ENCODE results near the gene DZIP1L.
"Not testable (repeated sequence)": the region's sequence is repeated elsewhere in the genome, so short reads cannot be mapped to it uniquely, and the experiment has no call there.

The DZIP1L gene

DNA sequence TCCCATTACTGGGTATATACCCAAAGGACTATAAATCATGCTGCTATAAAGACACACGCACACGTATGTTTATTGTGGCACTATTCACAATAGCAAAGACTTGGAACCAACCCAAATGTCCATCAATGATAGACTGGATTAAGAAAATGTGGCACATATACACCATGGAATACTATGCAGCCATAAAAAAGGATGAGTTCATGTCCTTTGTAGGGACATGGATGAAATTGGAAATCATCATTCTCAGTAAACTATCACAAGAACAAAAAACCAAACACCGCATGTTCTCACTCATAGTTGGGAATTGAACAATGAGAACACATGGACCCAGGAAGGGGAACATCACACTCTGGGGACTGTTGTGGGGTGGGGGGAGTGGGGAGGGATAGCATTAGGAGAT is 29.7 kb downstream of the DZIP1L start:
- not testable (repeated sequence) for H3K27ac ChIP-seq (ENCODE audit: low read depth, low read length); H2AFZ ChIP-seq (ENCODE audit: low read length, unreplicated experiment); H3K79me2 ChIP-seq (ENCODE audit: control insufficient read depth, insufficient read depth, low read length, unreplicated experiment); H3K27me3 ChIP-seq (ENCODE audit: insufficient read depth, low read length); H3K4me3 ChIP-seq (ENCODE audit: low read depth, low read length)
- peaks cover 29% of the 10 kb centered on the region for H3K36me3 ChIP-seq (ENCODE audit: insufficient read depth, low read length)
- peaks cover 46% of the 10 kb centered on the region for H3K4me1 ChIP-seq (ENCODE audit: control insufficient read depth, insufficient read depth, low read length, unreplicated experiment)

GRCh38 chr3:138084196-138084595 is 31.2 kb downstream of the DZIP1L start:
- H3K36me3 ChIP-seq (ENCODE audit: insufficient read depth, low read length) = peaks cover 23% of the 10 kb centered on the region
- H3K27me3 ChIP-seq (ENCODE audit: insufficient read depth, low read length) = no peaks in the 10 kb centered on the region
- no peak overlapping the region for H3K4me3 ChIP-seq (ENCODE audit: low read depth, low read length)
- H3K79me2 ChIP-seq (ENCODE audit: control insufficient read depth, insufficient read depth, low read length, unreplicated experiment) = no peaks in the 10 kb centered on the region
- peaks cover 52% of the 10 kb centered on the region for H3K4me1 ChIP-seq (ENCODE audit: control insufficient read depth, insufficient read depth, low read length, unreplicated experiment)
- no peak overlapping the region for H2AFZ ChIP-seq (ENCODE audit: low read length, unreplicated experiment)
- H3K27ac ChIP-seq (ENCODE audit: low read depth, low read length) = no peak overlapping the region

GRCh38 chr3:138082992-138083386 is 32.4 kb downstream of the DZIP1L start:
- Histone ChIP-seq H3K36me3 (ENCODE audit: insufficient read depth, low read length) (peaks cover 17% of the 10 kb centered on the region), H3K27ac (ENCODE audit: low read depth, low read length) (peak overlapping the region; percentile 80), H3K4me1 (ENCODE audit: control insufficient read depth, insufficient read depth, low read length, unreplicated experiment) (peaks cover 55% of the 10 kb centered on the region)

DNA sequence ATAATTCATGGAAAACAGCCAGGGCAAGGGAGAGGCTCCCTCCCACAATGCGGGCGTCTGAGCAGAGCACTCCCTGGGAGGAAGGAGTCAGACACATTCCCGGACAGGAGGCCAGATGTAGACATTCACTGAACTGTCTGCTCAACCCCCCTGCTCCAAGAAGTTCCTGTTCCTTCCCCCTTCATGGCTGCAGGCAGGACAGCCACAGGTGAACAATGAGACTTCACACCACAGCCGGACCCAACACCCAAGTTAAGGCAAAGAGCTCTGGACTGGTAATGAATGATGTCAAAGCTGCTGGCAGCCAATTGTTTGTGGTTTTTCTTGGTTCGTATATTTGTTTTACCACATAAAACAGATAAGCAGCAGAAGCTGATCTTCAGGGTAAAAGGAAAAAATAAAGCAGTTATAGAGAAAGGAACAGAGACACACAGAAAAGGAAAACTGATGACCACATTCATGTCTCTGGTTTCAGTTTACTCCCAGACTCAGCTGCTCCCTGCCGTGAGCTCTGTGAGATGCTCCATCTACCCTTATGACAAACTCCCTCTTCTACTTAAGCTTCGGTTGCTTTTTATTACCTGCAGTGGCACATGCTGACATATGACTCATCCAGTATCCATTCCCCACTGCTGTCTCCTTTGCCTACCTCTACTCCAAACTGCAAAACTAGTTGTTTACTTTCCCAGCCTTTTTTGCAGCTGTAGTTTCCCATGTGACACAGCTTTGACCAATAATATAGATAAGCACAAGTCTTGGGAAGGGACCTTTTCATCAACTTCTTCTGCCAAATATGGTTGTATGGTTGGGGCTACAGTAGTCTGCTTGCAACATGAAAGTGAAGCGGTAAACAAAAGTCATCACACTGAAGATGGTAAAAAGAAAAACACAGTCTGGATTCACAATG is 33.1 kb downstream of the DZIP1L start:
- peak overlapping the region; percentile 2 for H2AFZ ChIP-seq (ENCODE audit: low read length, unreplicated experiment)
- peaks cover 61% of the 10 kb centered on the region for H3K4me1 ChIP-seq (ENCODE audit: control insufficient read depth, insufficient read depth, low read length, unreplicated experiment)
- H3K36me3 ChIP-seq (ENCODE audit: insufficient read depth, low read length) = peaks cover 11% of the 10 kb centered on the region
- H3K27ac ChIP-seq (ENCODE audit: low read depth, low read length) = peak overlapping the region; percentile 80
- no peaks in the 10 kb centered on the region for H3K27me3 ChIP-seq (ENCODE audit: insufficient read depth, low read length)
- H3K4me3 ChIP-seq (ENCODE audit: low read depth, low read length) = peak overlapping the region; percentile 53
- H3K79me2 ChIP-seq (ENCODE audit: control insufficient read depth, insufficient read depth, low read length, unreplicated experiment) = no peaks in the 10 kb centered on the region

More at GRCh38 chr3:138082992-138083386, 32.4 kb downstream of the DZIP1L start:
- H3K27me3 ChIP-seq (ENCODE audit: insufficient read depth, low read length) = no peaks in the 10 kb centered on the region
- no peaks in the 10 kb centered on the region for H3K79me2 ChIP-seq (ENCODE audit: control insufficient read depth, insufficient read depth, low read length, unreplicated experiment)
- H3K4me3 ChIP-seq (ENCODE audit: low read depth, low read length) = peak overlapping the region; percentile 53
- no peak overlapping the region for H2AFZ ChIP-seq (ENCODE audit: low read length, unreplicated experiment)

- H3K4me3 ChIP-seq (ENCODE audit: low read depth, low read length) = peak overlapping the region; percentile 53
Observed at GRCh38 chr3:138081371-138082084, 33.9 kb downstream of the DZIP1L start.

GRCh38 chr3:138079901-138080300 is 35.5 kb downstream of the DZIP1L start:
- Histone ChIP-seq H3K27ac (ENCODE audit: low read depth, low read length) (peak overlapping the region; percentile 92), H3K36me3 (ENCODE audit: insufficient read depth, low read length) (peaks cover 13% of the 10 kb centered on the region), H3K79me2 (ENCODE audit: control insufficient read depth, insufficient read depth, low read length, unreplicated experiment) (no peaks in the 10 kb centered on the region), H3K4me3 (ENCODE audit: low read depth, low read length) (no peak overlapping the region), H3K4me1 (ENCODE audit: control insufficient read depth, insufficient read depth, low read length, unreplicated experiment) (peaks cover 61% of the 10 kb centered on the region), H2AFZ (ENCODE audit: low read length, unreplicated experiment) (no peak overlapping the region), H3K27me3 (ENCODE audit: insufficient read depth, low read length) (no peaks in the 10 kb centered on the region)

More at GRCh38 chr3:138081371-138082084, 33.9 kb downstream of the DZIP1L start:
- Histone ChIP-seq H2AFZ (ENCODE audit: low read length, unreplicated experiment) (peak overlapping the region; percentile 2), H3K79me2 (ENCODE audit: control insufficient read depth, insufficient read depth, low read length, unreplicated experiment) (no peaks in the 10 kb centered on the region), H3K4me1 (ENCODE audit: control insufficient read depth, insufficient read depth, low read length, unreplicated experiment) (peaks cover 61% of the 10 kb centered on the region), H3K27me3 (ENCODE audit: insufficient read depth, low read length) (no peaks in the 10 kb centered on the region), H3K36me3 (ENCODE audit: insufficient read depth, low read length) (peaks cover 4% of the 10 kb centered on the region), H3K27ac (ENCODE audit: low read depth, low read length) (peak overlapping the region; percentile 80)

DNA sequence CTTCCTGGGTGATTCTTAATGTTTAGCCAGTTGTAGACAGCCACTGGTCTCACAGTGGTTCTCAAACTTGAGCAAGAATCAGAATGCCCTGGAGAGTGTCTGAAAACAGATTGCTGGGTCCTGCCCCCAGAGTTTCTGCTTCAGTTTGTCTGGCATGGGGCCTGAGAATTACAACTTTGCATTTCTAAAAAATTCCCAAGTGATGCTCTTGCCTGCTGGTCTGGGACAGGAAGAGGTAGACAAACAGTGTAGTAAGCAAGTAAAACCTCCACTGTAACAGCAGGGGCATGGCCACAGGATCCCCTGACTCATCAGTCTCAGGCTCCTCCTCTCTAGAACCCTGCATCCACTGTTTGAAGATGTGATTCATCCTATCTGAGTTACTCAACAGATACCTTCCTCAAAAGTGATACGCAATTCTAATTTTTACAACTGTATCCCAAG is 36.5 kb downstream of the DZIP1L start:
- Histone ChIP-seq H3K4me3 (ENCODE audit: low read depth, low read length) (no peak overlapping the region), H3K79me2 (ENCODE audit: control insufficient read depth, insufficient read depth, low read length, unreplicated experiment) (no peaks in the 10 kb centered on the region), H3K27me3 (ENCODE audit: insufficient read depth, low read length) (no peaks in the 10 kb centered on the region), H3K36me3 (ENCODE audit: insufficient read depth, low read length) (peaks cover 17% of the 10 kb centered on the region), H3K27ac (ENCODE audit: low read depth, low read length) (peak overlapping the region; percentile 92), H2AFZ (ENCODE audit: low read length, unreplicated experiment) (no peak overlapping the region), H3K4me1 (ENCODE audit: control insufficient read depth, insufficient read depth, low read length, unreplicated experiment) (peaks cover 61% of the 10 kb centered on the region)

GRCh38 chr3:138078096-138078495 is 37.3 kb downstream of the DZIP1L start:
- no peak overlapping the region for H2AFZ ChIP-seq (ENCODE audit: low read length, unreplicated experiment)
- no peaks in the 10 kb centered on the region for H3K79me2 ChIP-seq (ENCODE audit: control insufficient read depth, insufficient read depth, low read length, unreplicated experiment)
- H3K27ac ChIP-seq (ENCODE audit: low read depth, low read length) = peak overlapping the region; percentile 92
- no peaks in the 10 kb centered on the region for H3K27me3 ChIP-seq (ENCODE audit: insufficient read depth, low read length)
- H3K36me3 ChIP-seq (ENCODE audit: insufficient read depth, low read length) = peaks cover 17% of the 10 kb centered on the region
- peaks cover 58% of the 10 kb centered on the region for H3K4me1 ChIP-seq (ENCODE audit: control insufficient read depth, insufficient read depth, low read length, unreplicated experiment)
- H3K4me3 ChIP-seq (ENCODE audit: low read depth, low read length) = 0 out of 2 replicates have a peak overlapping the region, but pooled peaks have one; percentile 7

DNA sequence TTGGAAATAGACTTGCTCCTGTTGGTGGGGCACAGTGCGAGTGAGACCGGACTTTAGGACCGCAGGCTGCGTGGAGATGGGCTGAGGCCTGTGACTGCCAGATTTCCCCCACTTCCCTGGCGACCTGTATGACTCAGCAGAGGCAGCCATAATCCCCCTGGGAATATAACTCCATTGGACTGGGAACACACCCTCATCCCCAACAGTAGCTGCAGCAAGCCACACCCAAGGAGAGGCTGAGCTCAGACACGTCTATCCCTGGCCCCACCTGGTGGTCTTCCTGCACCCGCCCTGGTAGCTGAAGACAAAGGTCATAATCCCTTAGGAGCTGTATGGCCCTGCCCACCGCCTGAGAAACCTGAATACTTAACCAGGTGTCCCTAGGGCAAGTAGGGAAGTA is 42.6 kb downstream of the DZIP1L start:
- Histone ChIP-seq H3K36me3 (ENCODE audit: insufficient read depth, low read length) (peaks cover 17% of the 10 kb centered on the region), H3K27ac (ENCODE audit: low read depth, low read length) (no peak overlapping the region)

DNA sequence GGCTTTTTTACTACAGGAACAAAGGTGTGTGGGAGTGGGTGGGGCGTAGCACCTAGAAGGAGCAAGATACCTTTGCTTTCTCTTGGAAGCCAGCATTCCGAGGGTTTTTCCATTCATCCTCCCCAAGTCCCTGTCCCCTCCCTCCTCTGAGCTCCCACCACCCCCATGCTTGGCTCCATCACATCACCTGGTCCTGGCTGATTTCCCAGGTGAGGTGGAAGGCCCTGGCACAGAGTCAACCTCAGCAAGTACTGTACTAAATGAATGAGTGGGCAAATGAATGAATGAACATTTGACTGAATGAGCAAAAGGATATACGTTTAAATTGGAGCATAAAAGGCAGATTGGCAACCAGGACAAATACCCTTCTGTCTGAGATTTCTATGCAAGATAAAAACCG is 45.4 kb downstream of the DZIP1L start:
- H3K4me3 ChIP-seq (ENCODE audit: low read depth, low read length) = no peak overlapping the region
- no peaks in the 10 kb centered on the region for H3K27me3 ChIP-seq (ENCODE audit: insufficient read depth, low read length)
- no peaks in the 10 kb centered on the region for H3K79me2 ChIP-seq (ENCODE audit: control insufficient read depth, insufficient read depth, low read length, unreplicated experiment)
- peaks cover 10% of the 10 kb centered on the region for H3K4me1 ChIP-seq (ENCODE audit: control insufficient read depth, insufficient read depth, low read length, unreplicated experiment)
- H2AFZ ChIP-seq (ENCODE audit: low read length, unreplicated experiment) = no peak overlapping the region
- no peak overlapping the region for H3K27ac ChIP-seq (ENCODE audit: low read depth, low read length)
- H3K36me3 ChIP-seq (ENCODE audit: insufficient read depth, low read length) = peaks cover 12% of the 10 kb centered on the region; the same call in 1 of the 2 replicates

More for the DNA sequence above, 42.6 kb downstream of the DZIP1L start:
- H3K27me3 ChIP-seq (ENCODE audit: insufficient read depth, low read length) = no peaks in the 10 kb centered on the region
- no peaks in the 10 kb centered on the region for H3K79me2 ChIP-seq (ENCODE audit: control insufficient read depth, insufficient read depth, low read length, unreplicated experiment)
- H3K4me3 ChIP-seq (ENCODE audit: low read depth, low read length) = no peak overlapping the region
- H3K4me1 ChIP-seq (ENCODE audit: control insufficient read depth, insufficient read depth, low read length, unreplicated experiment) = peaks cover 14% of the 10 kb centered on the region
- no peak overlapping the region for H2AFZ ChIP-seq (ENCODE audit: low read length, unreplicated experiment)

Data from ACC112 (cell line).